Measurements from ENCODE around the gene DEFB121. TPM values are rescaled to one million over a fixed set of nuclear protein-coding genes. Genes with fewer than 3 reads are reported as not detected.

DEFB121 gene
- polyA plus RNA-seq, 10 donors, result not detected

- no peak for DNase-seq
Measured at GRCh38 chr20:31363295-31363694, 42.7 kb downstream of the DEFB121 start.

GRCh38 chr20:31355981-31356380 lies 50.0 kb downstream of the DEFB121 start:
- no peak for DNase-seq

Other genes with a start within 250 kb of the DEFB121 start
- gene DEFB115, start 148.6 kb downstream of the DEFB121 start, polyA plus RNA-seq (ENCODE audit: insufficient read length in 10 of 10), result not detected
- not detected for gene DEFB116, start 97.6 kb downstream of the DEFB121 start, polyA plus RNA-seq (ENCODE audit: insufficient read length in 10 of 10)
- not detected for gene DEFB118, start 37.6 kb downstream of the DEFB121 start, polyA plus RNA-seq (ENCODE audit: insufficient read length in 10 of 10)
- gene DEFB119, start 15.6 kb downstream of the DEFB121 start, polyA plus RNA-seq (ENCODE audit: insufficient read length in 10 of 10), result not detected
- not detected for gene DEFB123, start 34.4 kb upstream of the DEFB121 start, polyA plus RNA-seq (ENCODE audit: insufficient read length in 10 of 10)
- 1 to 10 TPM in 6 of 10 donors, under 1 TPM in 4; 0.59 to 2.6 (median 1.1) TPM for gene DEFB124, start 68.9 kb upstream of the DEFB121 start, polyA plus RNA-seq (ENCODE audit: insufficient read length in 10 of 10)
- gene REM1, start 69.1 kb upstream of the DEFB121 start, polyA plus RNA-seq (ENCODE audit: insufficient read length in 10 of 10), result 1 to 10 TPM; 4.4 to 8.5 (median 6.0) TPM
- gene HM13, start 108.2 kb upstream of the DEFB121 start, polyA plus RNA-seq (ENCODE audit: insufficient read length in 10 of 10), result 100 to 1,000 TPM in 1 of 10 donors, 10 to 100 TPM in 9; 70.3 to 105 (median 79.2) TPM
- gene ID1, start 199.1 kb upstream of the DEFB121 start, polyA plus RNA-seq (ENCODE audit: insufficient read length in 10 of 10), result 10 to 100 TPM; 14.0 to 46.5 (median 29.0) TPM
- gene COX4I2, start 231.7 kb upstream of the DEFB121 start, polyA plus RNA-seq (ENCODE audit: insufficient read length in 10 of 10), result 10 to 100 TPM in 2 of 10 donors, 1 to 10 TPM in 8; 6.9 to 11.3 (median 9.1) TPM